Stimulated activated naive CD4-positive, alpha-beta T cell (primary cell): ENCODE measurements around the gene ZNF425.
"Not testable (repeated sequence)": the region's sequence is repeated elsewhere in the genome, so short reads cannot be mapped to it uniquely, and the experiment has no call there.

Experiments used
- DNase-seq, 6 experiments: peaks; one replicate each; lab custom pipeline; 2025; lab: John Stamatoyannopoulos, UW

ZNF425 gene

GRCh38 chr7:149133028-149133710 is 7.0 kb upstream of the ZNF425 start:
- DNase-seq = no peak

GRCh38 chr7:149130572-149131198 is 4.6 kb upstream of the ZNF425 start:
- DNase-seq = no peak

- peak; percentile 14 to 73 (median 50) for DNase-seq
These were observed 640 bp upstream of the ZNF425 start for GRCh38 chr7:149126662-149127266.

GRCh38 chr7:149125189-149125862 is 798 bp downstream of the ZNF425 start:
- no peak for DNase-seq

GRCh38 chr7:149109969-149110368 is 16.2 kb downstream of the ZNF425 start:
- no peak for DNase-seq

- no peak for DNase-seq
These were observed 21.4 kb downstream of the ZNF425 start for GRCh38 chr7:149104749-149105148.

- no peak for DNase-seq
These were observed 21.9 kb downstream of the ZNF425 start for GRCh38 chr7:149104214-149104613.

- no peak for DNase-seq
These were observed 22.7 kb downstream of the ZNF425 start for GRCh38 chr7:149103424-149103823.

- no peak for DNase-seq
These were observed 23.5 kb downstream of the ZNF425 start for GRCh38 chr7:149102666-149103065.

- DNase-seq = no peak
These were observed 25.3 kb downstream of the ZNF425 start for GRCh38 chr7:149100821-149101220.

GRCh38 chr7:149099058-149099457 is 27.1 kb downstream of the ZNF425 start:
- DNase-seq = no peak

GRCh38 chr7:149097088-149097487 is 29.0 kb downstream of the ZNF425 start:
- no peak for DNase-seq

GRCh38 chr7:149093228-149093627 is 32.9 kb downstream of the ZNF425 start:
- no peak for DNase-seq

GRCh38 chr7:149092244-149092643 is 33.9 kb downstream of the ZNF425 start:
- not testable (repeated sequence) for DNase-seq

GRCh38 chr7:149090397-149091195 is 35.5 kb downstream of the ZNF425 start, which contains the start of gene ZNF786:
ZNF786 (minus strand) TSS chr7:149090718; CDS start chr7:149090640, 78 bp downstream.
- peak; percentile 84 to 94 (median 86) for DNase-seq

GRCh38 chr7:149087376-149087775 is 38.7 kb downstream of the ZNF425 start:
- DNase-seq = peak in 1 of 6 experiments; percentile 11

GRCh38 chr7:149085866-149086265 is 40.3 kb downstream of the ZNF425 start:
- DNase-seq = no peak

- DNase-seq = no peak
These were observed 41.7 kb downstream of the ZNF425 start for GRCh38 chr7:149084407-149084806.

- DNase-seq = no peak
These were observed 44.2 kb downstream of the ZNF425 start for GRCh38 chr7:149081914-149082313.

- DNase-seq = no peak
These were observed 48.5 kb downstream of the ZNF425 start for GRCh38 chr7:149077594-149077993.

GRCh38 chr7:149075286-149075685 is 50.8 kb downstream of the ZNF425 start:
- DNase-seq = no peak
